K562 (cell line): ENCODE measurements around the gene ATPAF2. TPM values are rescaled to one million over a fixed set of nuclear protein-coding genes. Genes with fewer than 3 reads are reported as not detected.

Source experiments
- C11orf30 ChIP-seq: fragments of 450-650 bp; IDR thresholded peaks from 2 replicates; pipeline ENCODE4 v1.6.1; 2016; ENCODE audit warnings: low read depth, mild to moderate bottlenecking
- IFI16 ChIP-seq: fragments of 250-450 bp; sonication (Bioruptor Pico); IDR thresholded peaks from 2 replicates; pipeline ENCODE4 v2.1.2; 2022; ENCODE audit warnings: mild to moderate bottlenecking, inconsistent platforms
- JUN ChIP-seq, 2 experiments: sonication (generic) in 1 of 2; formaldehyde crosslinking in 1 of 2; IDR thresholded peaks; 2 replicates each; pipeline versions ENCODE4 v1.6.1 to v1.8.0; 2012 to 2022; ENCODE audit warnings: borderline replicate concordance in 2 of 2, mild to moderate bottlenecking in 2 of 2, improper control_type of control experiment in 1 of 2, low read depth in 1 of 2, low read length in 1 of 2, missing genetic modification reagents in 1 of 2
- MED1 ChIP-seq: sonication (generic); formaldehyde crosslinking; IDR thresholded peaks from 2 replicates; pipeline ENCODE4 v1.8.1; 2023; ENCODE audit warnings: missing genetic modification reagents, borderline replicate concordance
- MTA1 ChIP-seq: fragments of 450-650 bp; IDR thresholded peaks from 2 replicates; pipeline ENCODE4 v1.6.1; 2017; ENCODE audit warnings: borderline replicate concordance
- NKRF ChIP-seq: fragments of 450-650 bp; IDR thresholded peaks from 2 replicates; pipeline ENCODE4 v1.6.1; 2016; ENCODE audit warnings: borderline replicate concordance
- PHF8 ChIP-seq: fragments of 200-600 bp; sonication (generic); IDR thresholded peaks from 2 replicates; pipeline ENCODE4 v1.6.1; 2012; ENCODE audit warnings: mixed run types, mild to moderate bottlenecking, inconsistent platforms, low read length, moderate library complexity, borderline replicate concordance
- RNF2 ChIP-seq: sonication (generic); IDR thresholded peaks from 2 replicates; pipeline ENCODE4 v1.6.1; 2016
- STAT5A ChIP-seq: IDR thresholded peaks from 2 replicates; pipeline ENCODE4 v1.6.1; 2012; ENCODE audit warnings: low read length, inconsistent platforms, borderline replicate concordance
- TBL1XR1 ChIP-seq, 2 experiments: IDR thresholded peaks; 2 replicates each; pipeline ENCODE4 v1.6.1; 2012; ENCODE audit warnings: improper control_type of control experiment in 2 of 2, low read length in 2 of 2, mild to moderate bottlenecking in 1 of 2
- TSHZ1 ChIP-seq: fragments of 250-450 bp; sonication (Bioruptor Pico); IDR thresholded peaks from 2 replicates; pipeline ENCODE4 v1.4.0; 2020; ENCODE audit warnings: mild to moderate bottlenecking, moderate library complexity
- USF2 ChIP-seq: sonication (generic); formaldehyde crosslinking; IDR thresholded peaks from 2 replicates; pipeline ENCODE4 v1.5.0; 2020; ENCODE audit warnings: missing genetic modification reagents
- ZNF449 ChIP-seq: fragments of 250-450 bp; sonication (Bioruptor Pico); IDR thresholded peaks from 2 replicates; pipeline ENCODE4 v1.8.0; 2022; ENCODE audit warnings: moderate library complexity, mild to moderate bottlenecking, inconsistent platforms
- ZNF584 ChIP-seq: fragments of 200-800 bp; sonication (Bioruptor generic); IDR thresholded peaks from 2 replicates; pipeline ENCODE4 v1.6.1; 2016; ENCODE audit warnings: low read depth, mild to moderate bottlenecking, missing genetic modification characterization, missing compliant biosample characterization
- ZNF740 ChIP-seq, 3 experiments: fragments of 200-800 bp in 1 of 3; sonication (Bioruptor generic) in 1 of 3; sonication (generic) in 1 of 3; formaldehyde crosslinking in 1 of 3; IDR thresholded peaks; 2 replicates each; pipeline versions ENCODE4 v1.6.1 to v1.8.0; 2016 to 2022; ENCODE audit warnings: mild to moderate bottlenecking in 2 of 3, missing compliant biosample characterization in 2 of 3, missing genetic modification characterization in 2 of 3, missing genetic modification reagents in 1 of 3
- polyA plus RNA-seq, 8 experiments: library from polyadenylated mRNA; depleted of rRNA in 4 of 8; stranded (reverse) in 5 of 8; unstranded in 3 of 8; fragments of >200 nt; fragmentation: Nextera tagmentation in 2 of 8; fragmentation: Illumina TruSeq in 1 of 8; extraction: Ambion mirVana in 2 of 8; extraction: Trizol in 1 of 8; gene quantifications; 2 replicates each; pipeline versions ENCODE4 v1.2.1 to v1.2.3, GENCODE V29; 2011 to 2014; ENCODE audit warnings: inconsistent platforms in 1 of 8, missing spikeins in 1 of 8
- total RNA-seq, 7 experiments: library from RNA; depleted of rRNA in 6 of 7; stranded (reverse); fragments of >200 nt in 6 of 7; fragmentation: Illumina TruSeq in 2 of 7; extraction: Trizol in 2 of 7; gene quantifications; 2 replicates each; pipeline versions ENCODE4 v1.2.1 to v1.2.3, GENCODE V29; 2011 to 2021; ENCODE audit warnings: low replicate concordance in 1 of 7

The ATPAF2 gene
- total and polyA plus RNA-seq, 9 of the 15 experiments (the other 6 are each of a cell fraction or from before 2014, with no cell fraction given): 2.1 to 19.2 (median 11.3) TPM

- TF ChIP-seq MED1 (CRISPR knock-in tag) (no peak), ZNF740 (CRISPR knock-in tag; IDR thresholded peaks at IDR 0.05) (no peak), ZNF740 (tag; IDR thresholded peaks at IDR 0.05) (no peak), TSHZ1 (CRISPR knock-in tag) (no peak), TBL1XR1 (IDR thresholded peaks at IDR 0.05; ENCODE audit: low read length in 2 of 2) (peak; percentile 48 to 64; a peak in 2 of 4 replicates), USF2 (CRISPR knock-in tag) (no peak), C11orf30 (peak; percentile 81), MTA1 (no peak), ZNF449 (CRISPR knock-in tag) (no peak), STAT5A (no peak), PHF8 (peak; percentile 85; the same call in 1 of the 2 replicates), JUN (IDR thresholded peaks at IDR 0.05; ENCODE audit: borderline replicate concordance, low read depth, low read length) (no peak), JUN (CRISPR knock-in tag; IDR thresholded peaks at IDR 0.05; ENCODE audit: borderline replicate concordance) (no peak), RNF2 (peak; percentile 67), NKRF (peak; percentile 56; the same call in 1 of the 2 replicates), IFI16 (CRISPR knock-in tag) (no peak), ZNF584 (CRISPR knock-in tag) (no peak)
These were observed 48.9 kb upstream of the ATPAF2 start, which contains the start of gene DRG2 (continued) for GRCh38 chr17:18087610-18088491.
